ENCODE data around the gene AGPAT2.

AGPAT2 gene

GRCh38 chr9:136700959-136701667 lies 13.9 kb upstream of the AGPAT2 start:
- FAIRE-seq, result no peak

GRCh38 chr9:136700304-136700703 lies 13.0 kb upstream of the AGPAT2 start:
- FAIRE-seq, result no peak

- FAIRE-seq, result no peak
Measured at GRCh38 chr9:136698635-136699246, 11.5 kb upstream of the AGPAT2 start.

- FAIRE-seq, result no peak
Measured at GRCh38 chr9:136697821-136698526, 10.7 kb upstream of the AGPAT2 start.

- FAIRE-seq, result no peak
Measured at GRCh38 chr9:136697146-136697820, 10.0 kb upstream of the AGPAT2 start.

- no peak for FAIRE-seq
Measured at GRCh38 chr9:136696502-136696901, 9.2 kb upstream of the AGPAT2 start.

- no peak for FAIRE-seq
Measured at GRCh38 chr9:136695955-136696354, 8.7 kb upstream of the AGPAT2 start.

- FAIRE-seq, result no peak
Measured at GRCh38 chr9:136695435-136695895, 8.2 kb upstream of the AGPAT2 start.

- FAIRE-seq, result no peak
Measured at GRCh38 chr9:136694872-136695247, 7.6 kb upstream of the AGPAT2 start.

GRCh38 chr9:136694163-136694871 lies 7.1 kb upstream of the AGPAT2 start:
- no peak for FAIRE-seq

- no peak for FAIRE-seq
Measured at GRCh38 chr9:136693490-136694162, 6.4 kb upstream of the AGPAT2 start.

- no peak for FAIRE-seq
Measured at GRCh38 chr9:136693135-136693489, 5.9 kb upstream of the AGPAT2 start.

GRCh38 chr9:136692185-136693134 lies 5.2 kb upstream of the AGPAT2 start:
- no peak for FAIRE-seq

- FAIRE-seq, result no peak
Measured at GRCh38 chr9:136691316-136692184, 4.3 kb upstream of the AGPAT2 start.

GRCh38 chr9:136690806-136691261 lies 3.6 kb upstream of the AGPAT2 start:
- FAIRE-seq, result no peak

GRCh38 chr9:136690104-136690805 lies 3.0 kb upstream of the AGPAT2 start:
- no peak for FAIRE-seq

GRCh38 chr9:136689108-136689460 lies 1.8 kb upstream of the AGPAT2 start:
- no peak for FAIRE-seq

GRCh38 chr9:136688274-136689107 lies 1.2 kb upstream of the AGPAT2 start:
- no peak for FAIRE-seq

All from A204.1 (cell line).